SKM-1 (cell line): Measurements from ENCODE around the gene CCDC63.

Source experiments
- DNase-seq: peaks from one replicate; lab custom pipeline; 2025; ENCODE audit not compliant: unreplicated experiment; lab: John Stamatoyannopoulos, UW

The CCDC63 gene

DNA sequence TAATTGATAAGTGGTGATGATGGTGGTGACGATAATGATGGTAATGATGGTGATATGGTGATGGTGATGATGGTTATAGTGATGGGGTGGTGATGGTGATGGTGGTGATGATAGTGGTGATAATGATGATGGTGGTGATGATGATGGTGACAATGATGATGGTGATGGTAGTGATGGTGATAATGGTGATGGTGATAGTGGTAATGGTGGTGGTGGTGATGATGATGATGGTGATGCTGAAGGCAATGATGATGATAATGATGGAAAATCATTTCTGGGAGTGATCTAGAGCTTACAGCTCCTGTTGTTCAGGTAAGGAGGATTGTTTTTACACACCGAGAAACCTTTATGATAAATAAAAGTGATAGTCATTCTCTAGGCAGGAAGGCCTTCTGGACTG is 33.9 kb downstream of the CCDC63 start:
- DNase-seq = no peak

DNA sequence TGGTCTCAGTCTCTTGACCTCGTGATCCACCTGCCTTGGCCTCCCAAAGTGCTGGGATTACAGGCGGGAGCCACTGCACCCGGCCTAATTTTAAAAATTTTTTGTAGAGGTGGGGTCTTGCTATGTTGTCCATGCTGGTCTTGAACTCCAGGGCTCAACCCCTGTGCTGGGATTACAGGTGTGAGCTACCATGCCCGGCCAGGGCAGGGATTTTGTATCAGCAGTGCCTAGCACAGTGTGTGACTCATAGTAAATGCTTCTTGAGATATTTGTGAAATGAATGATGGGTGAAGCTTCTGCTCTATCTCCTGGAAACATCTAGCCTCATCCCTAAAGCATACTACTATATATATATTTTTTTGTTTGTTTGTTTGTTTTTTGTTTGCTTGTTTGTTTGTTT is 36.5 kb downstream of the CCDC63 start:
- DNase-seq = no peak

DNA sequence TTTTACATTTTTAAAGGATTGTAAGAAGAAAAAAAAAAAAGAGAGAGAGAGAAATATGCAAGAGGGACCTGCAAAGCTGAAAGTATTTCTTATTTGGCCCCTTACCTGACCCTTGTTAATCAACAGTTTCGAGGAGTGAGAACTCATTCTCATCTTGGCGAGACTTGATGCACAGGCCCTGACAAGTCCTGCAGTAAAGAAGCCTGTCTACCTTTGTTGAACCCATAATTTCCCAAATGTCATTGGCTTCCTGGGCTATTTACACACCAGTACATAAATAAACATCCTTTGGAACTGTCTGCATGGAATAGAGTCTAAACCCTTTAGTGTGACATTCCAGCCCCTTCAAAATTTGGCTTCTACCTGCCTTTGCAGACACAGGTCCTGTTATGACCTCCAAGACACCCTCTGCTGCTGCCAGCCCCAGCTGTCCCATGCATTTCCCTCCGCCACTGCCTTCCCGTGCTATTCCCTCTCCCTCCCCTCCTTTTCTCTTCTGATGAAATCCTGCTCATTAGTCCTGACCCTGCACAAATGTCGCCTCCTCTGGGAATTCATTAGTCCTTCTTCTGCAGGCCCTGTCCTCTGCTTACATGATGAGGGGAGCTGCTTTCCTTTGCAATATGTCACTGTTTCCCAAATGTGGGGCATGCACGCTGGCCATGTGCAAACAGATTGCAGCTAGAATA is 38.5 kb downstream of the CCDC63 start:
- DNase-seq = no peak

DNA sequence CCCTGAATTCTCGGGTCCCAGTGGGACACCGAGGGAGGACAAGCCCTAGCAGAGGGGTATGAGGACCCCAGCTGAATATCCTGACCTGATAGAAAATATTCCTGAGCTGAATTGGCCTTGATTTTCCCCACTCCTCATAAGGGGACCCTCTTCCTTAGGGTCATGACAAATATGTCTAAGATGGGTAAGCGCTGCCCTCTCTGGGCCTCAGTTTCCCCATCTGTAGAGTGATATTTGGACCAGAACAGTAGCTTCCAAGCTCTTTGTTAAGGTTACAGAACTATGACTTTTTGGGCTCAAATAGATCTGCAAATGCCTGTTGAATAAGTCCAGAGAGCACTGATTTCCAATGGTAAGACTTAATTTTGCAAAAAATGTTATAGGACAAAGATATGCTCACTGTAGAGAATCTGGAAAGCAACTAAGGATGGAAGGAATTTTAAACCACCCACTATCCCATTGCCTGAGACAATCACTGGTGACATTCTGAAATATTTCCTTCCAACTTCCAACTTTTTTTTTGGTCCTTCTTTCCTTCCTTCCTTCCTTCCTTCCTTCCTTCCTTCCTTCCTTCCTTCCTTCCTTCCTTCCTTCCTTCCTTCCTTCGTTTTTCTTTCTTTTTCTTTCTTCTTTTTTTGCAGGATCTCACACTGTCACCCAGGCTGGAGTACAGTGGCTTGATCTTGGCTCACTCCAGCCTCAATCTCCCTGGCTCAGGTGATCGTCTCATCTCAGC is 41.6 kb downstream of the CCDC63 start:
- no peak for DNase-seq

DNA sequence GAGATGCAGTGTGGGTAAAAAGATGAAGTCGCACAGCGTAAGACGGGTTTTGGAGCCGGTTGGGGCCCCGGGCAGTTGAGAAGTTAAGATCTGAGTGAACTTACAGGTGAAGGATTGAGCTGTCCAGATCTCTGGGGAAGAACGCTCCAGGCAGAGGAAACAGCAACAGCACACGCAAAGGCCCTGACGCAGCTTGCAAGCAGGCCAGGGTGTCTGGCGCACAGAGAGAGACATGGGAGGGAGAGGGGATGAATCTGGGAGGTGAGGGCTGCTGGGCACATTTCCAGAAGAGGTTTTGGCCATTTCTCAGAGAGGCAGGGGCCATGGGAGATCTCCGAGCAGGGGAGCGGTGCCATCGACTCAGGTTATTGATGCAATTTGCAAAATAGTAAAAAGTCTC is 42.6 kb downstream of the CCDC63 start:
- no peak for DNase-seq

DNA sequence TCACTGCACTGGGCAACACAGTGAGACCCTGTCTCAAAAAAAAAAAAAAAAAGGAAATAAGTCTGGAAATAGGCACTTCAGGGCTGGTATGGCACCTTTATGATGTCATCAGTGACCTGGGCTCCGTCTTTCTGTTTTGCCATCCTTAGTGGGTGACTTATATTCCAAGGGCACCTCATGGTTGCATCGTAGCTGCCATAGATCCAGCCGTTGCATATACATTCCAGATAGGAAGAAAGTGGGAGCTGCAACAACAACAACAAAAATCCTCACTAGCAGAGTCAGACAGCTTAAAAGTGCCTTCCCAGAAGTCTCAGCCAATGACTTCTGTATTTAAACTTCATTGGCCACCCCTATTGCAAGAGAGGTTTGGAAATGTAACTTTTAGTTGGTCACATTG is 47.2 kb downstream of the CCDC63 start:
- no peak for DNase-seq

DNA sequence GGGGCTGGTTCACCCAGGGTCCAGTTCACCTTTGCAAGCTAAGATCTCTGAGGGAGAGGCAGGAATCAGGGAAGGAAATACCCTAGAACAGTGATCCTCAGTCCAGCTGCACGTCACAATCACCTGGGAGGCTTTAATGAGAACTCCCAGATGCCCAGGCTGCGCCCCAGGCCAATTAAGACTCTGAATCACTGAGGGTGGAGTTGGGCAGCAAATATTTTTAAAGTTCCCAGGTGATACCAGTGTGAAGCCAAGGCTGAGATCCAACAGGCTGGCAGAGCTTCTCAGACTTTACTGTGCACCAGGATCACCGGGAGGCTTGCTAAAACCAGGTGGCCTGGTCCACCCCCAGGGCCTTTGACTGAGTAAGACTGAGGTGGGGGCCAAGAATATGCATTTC is 49.8 kb downstream of the CCDC63 start:
- DNase-seq = no peak

DNA sequence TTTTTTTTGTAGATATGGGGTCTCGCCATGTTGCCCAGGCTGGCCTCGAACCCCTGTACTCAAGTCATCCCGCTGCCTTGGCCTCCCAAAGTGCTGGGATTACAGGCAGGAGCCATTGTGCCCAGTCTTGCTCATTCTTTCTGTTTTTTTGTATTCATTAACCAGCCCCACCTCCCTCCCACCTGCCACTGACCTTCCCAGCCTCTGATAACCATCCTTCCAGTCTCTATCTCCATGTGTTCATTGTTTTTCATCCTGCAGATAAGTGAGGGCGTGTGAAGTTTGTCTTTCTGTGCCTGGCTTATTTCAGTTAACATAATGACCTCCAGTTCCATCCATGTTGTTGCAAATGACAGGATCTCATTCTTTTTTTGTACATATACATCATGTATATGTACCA is 54.6 kb downstream of the CCDC63 start:
- DNase-seq = no peak

DNA sequence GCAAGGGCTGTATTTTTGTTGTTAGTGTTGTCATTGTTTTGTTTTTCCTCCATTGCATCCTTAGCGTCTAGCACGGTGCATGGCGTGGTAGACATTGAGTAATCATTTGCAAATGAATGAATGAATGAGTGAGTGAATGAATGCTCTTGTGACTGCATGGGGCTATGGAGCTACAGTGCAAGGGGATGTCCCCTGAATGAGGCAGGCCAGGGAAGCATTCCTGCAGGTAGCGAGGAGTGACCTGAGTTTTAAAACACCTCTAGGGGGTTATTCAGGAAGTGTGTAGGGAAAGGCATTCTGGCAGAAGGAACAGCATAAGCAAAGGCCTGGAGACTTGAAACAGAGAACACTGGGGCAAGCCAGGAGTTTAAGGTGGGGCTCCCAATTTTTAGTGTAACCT is 56.7 kb downstream of the CCDC63 start:
- no peak for DNase-seq

DNA sequence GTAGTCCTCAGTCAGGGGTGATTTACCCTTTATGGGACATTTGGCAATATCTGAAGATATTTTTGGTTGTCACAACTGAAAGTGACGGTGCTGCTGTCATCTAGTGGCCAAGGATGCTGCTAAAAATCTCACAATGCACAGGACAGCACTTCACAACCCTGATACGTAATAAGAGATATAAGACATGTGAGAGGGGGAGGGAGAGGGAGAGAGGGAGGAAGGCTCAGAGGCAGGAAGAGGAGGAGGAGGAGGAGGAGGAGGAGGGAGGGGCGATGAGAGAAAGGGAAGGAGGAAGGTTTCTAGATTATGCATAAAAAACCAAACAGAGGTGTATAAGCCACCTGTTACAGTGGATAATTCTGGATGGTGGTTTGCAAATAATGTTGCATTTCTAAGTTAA is 59.3 kb downstream of the CCDC63 start:
- DNase-seq = peak; percentile 1

DNA sequence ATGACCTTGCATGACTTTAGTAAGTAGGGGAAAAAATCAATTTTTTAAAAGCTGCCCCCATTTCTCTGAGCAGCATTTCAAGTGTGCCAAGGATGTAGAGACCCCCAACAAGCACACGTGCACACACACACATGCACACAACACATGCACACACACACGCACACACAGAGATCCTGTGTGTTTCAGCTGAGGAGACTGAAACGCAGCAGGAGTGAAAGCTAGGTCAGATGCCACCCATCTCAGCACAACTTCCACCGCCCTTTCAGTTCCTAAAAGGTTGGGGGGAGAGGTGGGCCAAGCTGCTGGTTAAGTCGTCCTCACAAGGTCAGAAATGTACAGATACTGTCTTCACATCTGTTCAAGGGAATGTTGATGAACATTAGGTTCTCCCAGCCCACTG is 59.7 kb downstream of the CCDC63 start:
- DNase-seq = no peak

DNA sequence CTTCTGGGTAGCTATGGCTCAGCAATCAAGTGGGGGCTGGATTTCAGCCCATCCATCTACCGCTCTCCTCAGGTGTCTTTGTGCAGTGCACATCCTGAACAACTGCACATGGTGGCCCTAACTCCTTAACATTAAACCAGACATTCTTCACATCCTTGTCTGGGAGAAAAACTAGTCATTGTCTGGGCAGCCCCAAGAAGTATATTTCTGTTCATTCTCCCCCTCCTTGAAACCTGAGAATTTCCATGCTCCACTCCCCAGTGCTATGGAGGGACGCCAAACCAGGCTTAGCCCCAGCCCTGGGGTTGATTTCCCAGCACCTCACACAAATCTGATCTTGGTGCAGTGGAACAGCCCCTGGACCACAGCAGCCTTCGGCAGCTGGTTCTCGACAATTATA is 60.2 kb downstream of the CCDC63 start:
- DNase-seq = no peak

DNA sequence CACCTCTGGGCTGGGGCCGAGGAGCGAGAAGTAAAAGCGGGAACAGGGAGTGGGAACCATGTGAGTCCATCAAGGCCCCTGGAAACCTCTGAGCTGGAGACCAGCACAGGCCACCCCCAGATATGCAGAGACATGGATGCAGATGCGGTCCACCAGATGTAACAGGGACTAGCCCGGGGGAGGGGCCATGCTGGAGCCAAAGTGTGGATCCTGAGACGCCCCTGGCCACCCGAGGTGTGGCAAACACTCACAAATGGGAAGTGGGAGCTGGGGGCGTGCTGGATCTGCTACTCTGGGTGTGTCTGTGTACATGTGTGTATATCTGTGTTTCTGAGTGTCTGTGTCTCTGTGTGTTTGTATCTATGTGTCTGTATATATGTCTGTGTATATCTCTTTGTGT is 60.8 kb downstream of the CCDC63 start:
- no peak for DNase-seq

DNA sequence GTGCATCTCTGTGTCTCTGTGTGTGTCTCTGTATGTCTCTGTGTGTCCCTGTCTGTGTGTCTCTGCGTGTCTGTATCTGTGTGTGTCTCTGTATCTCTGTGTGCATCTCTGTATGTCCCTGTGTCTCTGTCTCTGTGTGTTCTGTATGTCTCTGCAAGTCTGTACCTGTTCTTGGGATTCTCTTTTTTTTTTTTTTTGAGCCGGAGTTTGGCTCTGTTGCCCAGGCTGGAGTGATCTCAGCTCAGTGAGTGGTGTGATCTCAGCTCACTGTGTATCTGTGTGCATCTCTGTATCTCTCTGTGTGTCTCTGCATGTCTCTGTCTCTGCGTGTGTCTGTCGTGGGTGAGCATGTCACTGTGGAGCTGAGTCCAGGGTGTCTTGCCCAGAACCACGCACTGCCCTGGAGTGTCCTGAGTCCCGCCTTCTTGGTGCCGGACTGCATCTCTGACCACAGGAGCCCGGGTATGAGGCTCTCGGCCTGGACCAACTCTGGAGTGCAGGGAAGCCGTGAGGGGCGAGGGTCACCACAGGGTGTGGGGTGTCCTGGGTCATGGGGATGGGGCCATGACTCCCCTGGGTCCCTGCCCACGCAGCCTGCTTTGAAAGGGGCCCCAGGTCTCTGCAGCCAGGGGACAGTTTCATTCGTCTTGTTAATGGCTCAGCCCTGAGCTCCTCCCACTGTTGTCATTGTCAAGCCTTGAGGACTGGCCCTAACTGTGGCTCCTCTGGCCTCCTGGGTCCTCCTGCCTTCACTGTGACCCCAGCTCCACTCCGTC is 61.8 kb downstream of the CCDC63 start:
- DNase-seq = no peak

DNA sequence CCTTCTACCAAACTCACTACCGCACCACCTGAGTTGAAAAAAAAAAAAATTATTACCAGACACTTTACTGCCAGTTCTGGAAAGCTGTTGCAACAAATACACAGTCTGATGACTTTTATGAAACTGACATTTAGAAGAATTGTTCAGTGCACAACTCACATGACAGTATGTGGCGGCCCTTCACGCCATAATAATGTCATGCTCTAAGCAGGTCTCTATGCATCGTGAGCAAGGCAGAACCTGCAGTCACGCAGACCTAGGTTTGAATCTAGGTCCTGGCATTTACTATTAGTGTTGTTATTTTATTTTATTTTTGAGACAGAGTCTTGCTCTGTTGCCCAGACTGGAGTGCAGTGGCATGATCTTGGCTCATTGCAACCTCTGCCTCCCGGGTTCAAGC is 65.5 kb downstream of the CCDC63 start:
- DNase-seq = no peak

DNA sequence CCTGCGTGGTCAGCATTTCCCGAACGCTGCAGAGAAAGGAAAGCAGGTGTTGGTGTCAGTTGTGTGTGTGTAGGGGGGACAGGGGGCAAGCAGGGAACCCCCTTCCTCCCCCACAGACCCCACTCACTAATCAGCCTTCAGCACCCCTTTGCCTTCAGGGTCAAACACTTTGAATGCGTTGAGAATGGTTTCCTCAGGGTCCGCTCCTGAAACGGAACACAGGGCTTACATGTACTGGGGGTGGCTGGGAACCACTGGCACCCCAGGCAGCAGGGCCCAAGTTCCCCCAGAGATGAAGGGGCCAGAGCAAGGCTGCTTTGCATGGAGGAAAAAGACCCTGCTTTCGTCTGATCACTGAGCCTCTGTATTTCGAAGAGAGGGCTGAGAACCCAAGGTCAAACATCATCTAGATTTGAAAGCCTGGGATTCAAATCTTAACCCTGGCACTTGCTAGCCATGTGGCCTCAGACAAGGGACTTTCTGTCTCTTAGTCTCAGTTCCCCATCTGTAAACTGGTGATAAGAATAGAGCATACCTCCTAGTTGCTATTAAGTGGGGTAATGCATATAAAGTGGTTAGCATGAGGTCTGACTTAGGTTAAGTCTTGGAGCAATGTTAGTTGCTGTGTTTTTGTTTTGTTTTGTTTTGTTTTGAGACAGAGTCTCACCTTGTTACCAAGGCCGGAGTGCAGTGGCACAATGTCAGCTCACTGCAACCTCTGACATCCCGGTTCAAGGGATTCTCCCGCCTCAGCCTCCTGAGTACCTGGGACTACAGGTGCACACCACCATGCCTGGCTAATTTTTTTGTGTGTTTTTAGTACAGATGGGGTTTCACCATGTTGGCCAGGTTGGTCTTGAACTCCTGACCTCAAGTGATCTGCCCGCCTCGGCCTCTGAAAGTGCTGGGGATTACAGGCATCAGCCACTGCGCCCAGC is 66.6 kb downstream of the CCDC63 start:
- no peak for DNase-seq

DNA sequence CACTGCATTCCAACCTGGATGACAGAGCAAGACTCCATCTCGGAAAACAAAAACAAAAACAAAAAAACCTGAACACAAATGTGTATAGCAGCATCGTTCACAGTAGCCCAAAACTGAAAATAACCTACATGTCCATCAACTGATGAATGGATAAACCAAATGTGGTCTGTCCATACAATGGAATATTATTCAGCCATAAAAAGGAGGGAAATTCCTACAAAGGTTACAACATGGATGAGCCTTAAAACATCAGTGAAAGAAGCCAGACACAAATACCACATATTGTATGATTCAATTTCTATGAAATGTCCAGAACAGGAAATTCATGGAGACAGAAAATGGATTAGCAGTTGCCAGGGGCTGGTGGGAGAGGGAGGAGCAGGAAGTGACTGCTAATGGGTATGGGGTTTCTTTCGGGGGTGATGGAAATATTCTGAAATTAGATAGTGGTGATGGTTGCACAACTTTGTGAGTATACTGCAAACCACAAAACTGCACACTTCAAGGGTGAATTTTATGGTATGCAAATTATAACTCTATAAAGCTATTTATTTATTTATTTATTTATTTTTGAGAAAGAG is 69.6 kb downstream of the CCDC63 start:
- no peak for DNase-seq

DNA sequence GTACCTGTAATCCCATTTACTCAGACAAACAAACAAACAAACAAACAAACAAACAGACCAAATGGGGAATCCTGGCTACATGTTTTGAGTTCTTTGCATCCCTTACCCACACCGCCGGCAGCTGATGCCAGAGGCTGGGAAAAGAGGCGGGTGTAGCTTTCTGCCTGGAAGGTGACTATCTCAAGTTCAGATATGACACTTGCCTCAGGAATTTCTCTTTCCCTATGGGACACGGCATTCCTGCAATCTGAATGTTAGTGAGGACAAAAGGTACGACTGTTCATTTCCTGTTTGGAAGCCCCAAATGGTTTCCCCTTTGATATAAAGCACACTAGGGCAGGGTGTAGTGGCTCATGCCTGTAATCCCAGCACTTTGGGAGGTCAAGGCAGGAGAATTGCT is 70.7 kb downstream of the CCDC63 start:
- DNase-seq = no peak

DNA sequence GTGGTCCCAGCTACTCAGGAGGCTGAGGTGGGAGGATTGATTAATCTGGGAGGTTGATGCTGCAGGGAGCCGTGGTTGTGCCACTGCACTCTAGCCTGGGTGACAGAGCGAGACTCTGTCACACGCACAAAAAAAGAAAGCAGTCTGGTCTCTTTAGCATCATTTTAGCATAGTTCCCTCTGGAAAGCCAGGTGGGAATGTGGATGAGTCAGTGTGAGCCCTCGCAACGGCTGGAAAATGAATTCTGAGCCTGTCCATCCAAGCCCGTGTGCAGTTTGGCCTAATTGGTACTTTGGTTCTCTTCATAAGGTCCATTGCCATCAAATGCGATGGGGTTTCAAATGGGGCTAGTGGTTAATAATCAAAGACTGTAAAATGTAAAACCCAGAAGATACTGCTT is 71.2 kb downstream of the CCDC63 start:
- DNase-seq = no peak

DNA sequence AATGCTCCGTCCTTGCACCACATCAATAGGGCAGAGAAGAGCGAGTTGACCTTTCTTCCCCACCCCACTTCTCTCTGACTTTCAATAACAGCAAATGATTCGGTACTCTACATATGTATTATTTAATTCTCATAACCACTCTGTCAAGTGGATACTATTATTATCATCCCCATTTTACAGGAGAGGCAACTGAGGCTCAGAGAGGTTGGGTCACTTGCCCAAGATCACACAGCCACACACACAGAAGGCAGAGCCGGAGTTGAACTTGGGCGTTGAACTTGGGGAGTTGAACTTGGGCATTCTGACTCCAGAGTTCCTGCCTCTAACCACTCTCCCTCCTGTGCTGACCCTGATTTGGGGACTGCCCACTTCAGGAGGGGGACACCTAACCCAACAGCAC is 72.9 kb downstream of the CCDC63 start:
- no peak for DNase-seq
